ACHN (cell line): ENCODE data around the gene NPAS3.

ENCODE experiments used
- DNase-seq: peaks from one replicate; pipeline ENCODE4 v3.0.0-alpha.2; 2015
- in situ Hi-C: cut with HindIII; loops from 2 replicates; pipeline ENCODE4 v1.10.0; 2017; ENCODE audit warnings: low sequenced_read_pairs, low pct_ligation_motif_present, low pct_unique_long_range_greater_than_20kb

Gene NPAS3

DNA sequence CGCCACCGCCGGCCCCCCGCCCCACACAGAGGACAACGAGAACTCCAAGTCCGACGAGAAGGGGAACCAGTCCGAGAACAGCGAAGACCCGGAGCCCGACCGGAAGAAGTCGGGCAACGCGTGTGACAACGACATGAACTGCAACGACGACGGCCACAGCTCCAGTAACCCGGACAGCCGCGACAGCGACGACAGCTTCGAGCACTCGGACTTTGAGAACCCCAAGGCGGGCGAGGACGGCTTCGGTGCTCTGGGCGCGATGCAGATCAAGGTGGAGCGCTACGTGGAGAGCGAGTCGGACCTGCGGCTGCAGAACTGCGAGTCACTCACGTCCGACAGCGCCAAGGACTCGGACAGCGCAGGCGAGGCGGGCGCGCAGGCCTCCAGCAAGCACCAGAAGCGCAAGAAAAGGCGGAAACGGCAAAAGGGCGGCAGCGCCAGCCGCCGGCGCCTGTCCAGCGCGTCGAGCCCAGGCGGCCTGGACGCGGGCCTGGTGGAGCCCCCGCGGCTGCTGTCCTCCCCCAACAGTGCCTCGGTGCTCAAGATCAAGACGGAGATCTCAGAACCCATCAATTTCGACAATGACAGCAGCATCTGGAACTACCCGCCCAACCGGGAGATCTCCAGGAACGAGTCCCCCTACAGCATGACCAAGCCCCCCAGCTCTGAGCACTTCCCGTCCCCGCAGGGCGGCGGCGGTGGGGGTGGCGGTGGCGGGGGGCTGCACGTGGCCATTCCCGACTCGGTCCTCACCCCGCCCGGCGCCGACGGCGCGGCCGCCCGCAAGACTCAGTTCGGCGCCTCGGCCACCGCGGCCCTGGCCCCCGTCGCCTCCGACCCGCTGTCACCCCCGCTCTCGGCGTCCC lies 861.3 kb downstream of the NPAS3 start:
- DNase-seq: no peak
- in situ Hi-C loops: no loop called here

DNA sequence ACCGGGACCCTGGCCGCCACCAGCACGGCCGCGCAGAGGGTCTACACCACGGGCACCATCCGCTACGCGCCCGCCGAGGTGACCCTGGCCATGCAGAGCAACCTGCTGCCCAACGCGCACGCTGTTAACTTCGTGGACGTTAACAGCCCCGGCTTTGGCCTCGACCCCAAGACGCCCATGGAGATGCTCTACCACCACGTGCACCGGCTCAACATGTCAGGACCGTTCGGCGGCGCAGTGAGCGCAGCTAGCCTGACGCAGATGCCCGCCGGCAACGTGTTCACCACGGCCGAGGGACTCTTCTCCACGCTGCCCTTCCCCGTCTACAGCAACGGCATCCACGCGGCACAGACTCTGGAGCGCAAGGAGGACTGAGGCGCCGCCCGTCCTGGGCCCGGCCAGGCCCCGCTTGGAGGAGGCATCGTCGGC lies 862.1 kb downstream of the NPAS3 start:
- in situ Hi-C loops: no loop called here
- no peak for DNase-seq

DNA sequence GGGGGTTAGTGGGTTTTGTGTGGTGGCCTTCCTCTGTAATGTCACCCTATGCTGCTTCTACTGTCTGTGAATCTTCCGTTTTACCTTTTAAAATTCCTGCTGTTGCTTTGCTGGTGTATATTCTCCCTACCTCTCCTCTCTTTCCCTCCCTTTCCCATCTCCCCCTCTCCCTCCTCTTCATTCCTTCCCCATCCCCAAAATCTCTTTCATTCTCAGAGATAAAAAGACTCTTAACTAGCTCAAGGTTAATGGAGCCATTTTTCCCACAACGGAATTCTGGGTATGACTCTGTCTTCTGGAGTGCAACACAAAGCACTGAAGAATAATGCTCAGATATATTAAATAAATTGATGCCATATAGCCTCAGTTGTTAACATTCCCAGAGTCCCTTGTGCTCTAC lies 864.1 kb downstream of the NPAS3 start:
- DNase-seq: no peak
- in situ Hi-C loops: no loop called here

DNA sequence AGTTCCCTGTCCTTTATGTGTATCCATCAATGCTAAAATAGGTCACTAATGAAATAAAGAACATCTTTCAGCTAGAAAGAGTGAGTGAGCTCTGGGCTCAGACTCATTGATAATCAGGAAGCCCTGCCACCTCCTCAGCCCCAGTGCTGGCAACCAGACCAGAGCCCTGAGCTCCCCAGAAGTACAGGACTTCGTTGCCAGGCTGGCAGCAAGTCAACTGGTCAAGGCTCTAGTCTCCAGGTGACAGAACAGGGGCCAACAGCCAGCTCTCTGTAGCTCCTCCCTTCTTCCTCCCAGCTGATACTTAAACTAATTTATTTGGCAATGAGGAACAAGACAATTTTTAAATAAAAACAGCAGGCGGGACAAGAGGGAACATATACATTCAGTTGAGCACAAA lies 866.9 kb downstream of the NPAS3 start:
- in situ Hi-C loops: no loop called here
- DNase-seq: no peak

DNA sequence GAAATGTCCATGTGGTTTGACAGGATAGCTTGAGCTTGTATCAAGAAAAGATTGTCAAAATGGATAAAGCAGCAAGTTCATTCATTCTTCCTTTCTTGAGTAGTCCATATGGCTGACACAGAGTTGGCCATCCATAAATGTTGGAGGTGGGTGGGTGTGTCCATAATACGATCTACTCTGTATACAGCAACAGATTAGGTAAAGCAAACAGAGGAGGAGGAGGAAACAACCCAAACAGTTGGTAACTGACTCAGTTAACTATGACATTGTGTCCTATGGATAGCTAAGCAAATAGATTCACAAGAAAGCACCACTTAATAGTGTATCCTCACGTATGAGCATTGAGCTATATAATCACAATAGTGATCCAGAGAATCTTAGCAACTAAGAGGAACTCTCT lies 868.2 kb downstream of the NPAS3 start:
- in situ Hi-C loops: no loop called here
- DNase-seq: no peak

DNA sequence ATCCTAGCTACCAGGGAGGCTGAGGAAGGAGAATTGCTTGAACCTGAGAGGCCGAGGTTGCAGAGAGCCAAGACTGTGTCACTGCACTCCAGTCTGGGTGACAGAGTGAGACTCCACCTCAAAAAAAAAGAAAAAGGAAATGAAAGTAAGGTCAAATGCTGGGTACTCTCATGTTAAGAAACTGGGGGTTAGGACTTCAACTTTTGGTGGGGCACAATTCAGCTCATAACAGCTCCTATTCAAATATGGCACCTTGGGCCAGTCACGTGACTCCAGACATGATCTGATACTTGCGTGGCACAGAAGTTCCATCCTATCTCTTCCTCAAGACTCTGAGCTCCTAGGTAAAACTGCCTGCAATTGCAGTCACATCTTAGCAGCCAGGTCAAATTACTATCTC lies 869.5 kb downstream of the NPAS3 start:
- no peak for DNase-seq
- in situ Hi-C loops: no loop called here

DNA sequence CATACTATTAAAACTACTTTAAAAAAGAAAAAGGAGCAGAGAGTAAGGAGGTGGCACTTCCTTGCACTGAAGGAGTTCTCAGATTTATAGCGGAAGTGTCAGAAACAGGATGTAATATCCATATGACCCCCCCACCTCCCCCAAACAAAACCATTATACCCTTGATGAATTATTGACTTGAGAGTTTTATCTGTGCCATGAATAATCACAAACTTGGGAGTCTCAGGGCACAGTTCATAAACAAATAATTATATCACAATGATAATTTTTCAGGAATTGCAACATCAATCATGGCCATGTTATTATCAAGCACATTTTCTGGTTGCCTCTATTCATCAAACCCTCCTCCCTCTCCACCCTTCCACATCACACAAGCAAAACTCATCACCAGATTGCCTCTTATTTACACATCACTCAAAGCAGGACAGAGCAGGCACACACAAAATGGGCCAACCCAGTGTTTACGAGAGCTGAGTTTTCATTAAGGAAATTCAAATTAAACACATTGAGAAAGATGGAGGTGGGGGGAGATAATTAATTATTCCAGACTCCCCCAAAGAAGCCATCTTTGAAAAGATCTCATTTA lies 870.8 kb downstream of the NPAS3 start:
- no peak for DNase-seq
- in situ Hi-C loops: no loop called here

DNA sequence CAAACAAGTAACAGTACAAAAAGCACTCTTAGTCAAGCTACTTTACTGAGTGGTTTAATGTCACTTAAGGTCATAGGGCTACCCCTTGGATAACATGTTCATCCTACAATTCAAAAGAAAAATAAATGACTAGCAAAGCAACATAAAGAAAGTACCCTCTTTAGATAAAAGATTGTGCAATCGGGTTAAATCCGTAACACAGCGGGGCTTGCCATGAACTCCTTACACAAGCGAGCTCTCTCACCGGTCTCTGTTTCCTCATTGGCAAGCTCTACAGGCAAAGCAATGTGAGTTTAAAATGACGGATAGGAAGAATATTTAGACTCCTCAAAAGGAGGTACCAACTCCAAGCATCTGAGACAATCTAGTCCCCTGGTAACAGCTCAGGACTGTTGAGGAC lies 871.6 kb downstream of the NPAS3 start:
- DNase-seq: no peak
- in situ Hi-C loops: no loop called here

DNA sequence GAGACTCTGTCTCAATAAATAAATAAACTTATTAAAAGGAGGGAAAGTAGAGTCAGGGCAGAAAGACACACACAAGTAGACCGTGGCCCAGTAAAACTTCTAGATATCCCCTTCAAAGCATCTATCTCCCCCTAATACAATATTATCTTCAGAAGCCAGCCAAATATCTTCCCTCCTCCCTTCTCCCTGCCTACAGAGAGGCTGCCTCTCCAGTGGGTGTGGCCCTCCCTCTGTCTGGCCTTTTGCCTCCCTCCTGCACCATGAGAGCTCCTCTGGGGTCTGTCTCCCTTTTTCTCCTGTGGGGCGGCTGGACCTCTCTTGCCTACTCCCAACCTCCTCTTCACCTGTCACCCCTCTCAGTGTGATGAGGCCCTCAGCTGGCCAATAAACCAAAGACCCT lies 873.0 kb downstream of the NPAS3 start:
- in situ Hi-C loops: no loop called here
- DNase-seq: no peak

DNA sequence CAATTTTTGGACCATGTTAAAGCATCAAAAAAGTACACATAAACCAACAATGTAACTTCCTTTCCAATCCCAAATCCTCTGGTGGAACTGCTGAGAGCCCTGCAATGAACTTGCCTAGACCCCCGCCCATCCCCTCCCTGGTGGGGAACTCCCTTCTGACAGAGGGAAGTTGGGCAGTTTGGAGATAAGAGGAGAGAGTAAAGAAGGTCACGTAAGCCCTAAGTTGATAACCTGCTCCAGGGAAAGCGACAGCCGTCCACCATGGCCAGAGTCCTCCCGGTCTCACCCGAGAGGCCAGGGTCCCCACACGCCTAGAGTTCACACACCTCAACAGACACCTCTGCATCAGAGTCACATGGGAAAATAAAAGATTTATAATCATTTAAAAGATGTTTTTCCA lies 873.5 kb downstream of the NPAS3 start:
- DNase-seq: no peak
- in situ Hi-C loops: no loop called here

DNA sequence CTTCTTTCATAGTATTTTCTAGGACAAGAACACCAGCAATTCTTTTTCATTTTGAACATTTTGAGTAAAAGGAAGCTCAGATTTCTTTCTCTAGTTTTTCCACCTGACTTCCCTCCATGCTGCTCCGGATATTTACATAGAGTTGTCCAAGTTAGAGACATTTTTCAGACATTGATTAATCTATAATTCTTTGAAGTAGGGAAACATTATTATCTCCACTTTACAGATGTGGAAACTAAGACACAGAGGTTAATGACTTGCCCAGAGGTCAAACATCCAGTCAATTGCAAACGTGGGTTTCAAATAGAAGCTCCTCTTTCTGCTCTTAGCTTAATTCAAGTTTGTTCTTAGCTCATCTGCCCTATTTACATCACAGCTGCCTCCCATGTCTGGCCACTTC lies 873.9 kb downstream of the NPAS3 start:
- DNase-seq: no peak
- in situ Hi-C loops: no loop called here

DNA sequence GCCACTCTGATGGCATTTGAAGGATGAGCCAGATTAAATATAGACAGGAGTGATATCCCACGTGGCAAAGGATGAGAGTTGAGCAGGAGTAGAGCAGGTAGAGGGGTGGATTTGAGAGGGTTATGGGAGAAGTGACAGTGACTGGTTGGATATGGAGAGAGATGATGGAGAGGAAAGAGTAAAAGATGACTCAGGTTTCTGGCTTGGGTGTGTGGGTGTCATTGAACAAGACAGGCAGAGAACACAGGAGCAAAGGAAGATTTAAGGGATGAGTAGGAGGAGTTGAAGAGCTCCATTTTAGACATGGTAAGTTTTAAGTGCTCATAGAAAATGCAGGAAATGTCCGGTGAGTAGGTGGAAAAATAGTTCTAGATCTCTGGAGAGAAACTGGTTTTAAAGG lies 875.3 kb downstream of the NPAS3 start:
- no peak for DNase-seq
- in situ Hi-C loops: no loop called here

DNA sequence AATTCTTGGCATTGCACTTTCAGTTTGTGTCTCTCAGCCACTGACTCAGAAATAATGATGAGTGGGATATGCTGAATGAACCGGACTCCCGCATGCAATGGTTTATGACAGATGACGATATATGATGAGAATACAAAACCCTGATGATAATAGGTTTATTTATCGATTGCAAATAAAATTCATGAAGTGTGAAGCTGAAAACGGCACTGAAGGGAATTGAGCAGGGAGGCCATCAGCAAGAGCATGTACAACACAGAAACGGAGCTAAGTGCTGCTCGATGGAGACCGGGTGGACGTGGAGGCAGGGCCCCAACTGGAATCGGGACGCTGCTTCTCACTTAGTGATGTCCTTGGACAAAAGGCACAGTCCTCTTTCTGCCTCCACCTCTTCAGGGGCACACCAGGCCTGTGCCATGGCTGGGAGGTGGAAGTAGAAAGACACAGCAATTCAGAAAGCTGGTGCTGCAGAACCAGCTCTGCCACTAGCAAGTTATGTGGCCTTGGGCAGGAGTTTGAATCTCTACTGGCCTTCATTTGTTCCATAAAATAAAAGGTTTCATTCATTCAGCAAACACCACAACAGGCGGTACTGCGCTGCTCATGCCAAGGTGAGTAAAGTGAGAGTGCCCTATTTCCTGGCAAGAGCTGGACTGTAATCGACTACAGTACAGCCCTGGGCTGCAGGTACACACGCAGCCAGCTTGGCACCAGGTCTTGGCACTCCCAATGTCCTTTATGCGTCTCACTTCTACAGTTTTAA lies 895.2 kb downstream of the NPAS3 start:
- no peak for DNase-seq
- in situ Hi-C loops: no loop called here

DNA sequence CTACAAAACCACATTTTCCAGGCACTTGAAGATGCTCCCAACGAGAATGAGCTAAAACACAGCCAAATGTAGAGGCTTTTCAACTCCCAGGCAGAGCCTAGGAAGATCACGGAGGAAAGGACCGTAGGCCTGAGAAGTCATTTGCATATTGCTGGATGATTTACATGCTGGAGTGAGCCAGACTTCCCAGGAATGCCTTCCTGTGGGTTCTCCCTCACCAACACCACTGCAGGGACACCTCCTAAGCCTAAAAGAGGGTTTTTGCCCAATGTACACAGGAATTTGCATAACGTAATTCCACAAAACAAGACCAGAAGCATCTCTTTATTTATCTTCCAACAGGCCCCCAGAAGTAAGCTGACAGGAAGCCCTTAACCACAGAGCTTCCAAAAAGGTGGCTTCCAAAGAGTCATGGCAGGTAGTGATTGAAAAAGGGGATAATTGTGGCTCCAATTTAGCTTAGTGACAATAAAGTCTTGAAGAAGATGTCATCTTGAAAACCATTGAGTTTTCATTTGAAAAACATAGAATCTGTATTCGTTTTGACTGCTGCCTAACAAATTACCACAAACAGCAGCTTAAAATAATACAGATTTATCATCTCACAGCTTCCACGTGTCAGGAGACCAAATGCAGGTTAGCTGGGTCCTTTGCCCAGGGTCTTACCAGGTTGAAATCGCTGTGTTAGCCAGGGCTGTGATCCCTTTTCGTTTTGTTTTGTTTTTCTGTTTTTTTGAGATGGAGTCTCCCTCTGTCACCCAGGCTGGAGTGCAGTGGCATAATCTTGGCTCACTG lies 896.0 kb downstream of the NPAS3 start:
- in situ Hi-C loops: no loop called here

DNA sequence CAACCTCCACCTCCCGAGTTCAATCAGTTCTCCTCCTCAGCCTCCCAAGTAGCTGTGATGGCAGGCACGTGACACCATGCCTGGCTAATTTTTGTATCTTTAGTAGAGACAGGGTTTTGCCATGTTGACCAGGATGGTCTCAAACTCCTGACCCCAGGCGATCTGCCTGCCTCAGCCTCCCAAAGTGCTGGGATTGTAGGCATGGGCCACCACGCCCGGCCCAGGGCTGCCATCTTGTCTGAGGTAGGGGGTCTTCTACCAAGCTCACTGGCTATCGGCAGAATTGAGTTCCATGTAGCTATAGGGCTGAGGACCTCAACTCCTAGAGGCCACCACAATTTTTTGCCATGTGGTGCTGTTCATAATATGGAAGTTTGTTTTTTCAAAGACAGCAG lies 896.6 kb downstream of the NPAS3 start:
- DNase-seq: no peak
- in situ Hi-C loops: no loop called here

More for the DNA sequence above, 896.0 kb downstream of the NPAS3 start:
- DNase-seq: no peak

DNA sequence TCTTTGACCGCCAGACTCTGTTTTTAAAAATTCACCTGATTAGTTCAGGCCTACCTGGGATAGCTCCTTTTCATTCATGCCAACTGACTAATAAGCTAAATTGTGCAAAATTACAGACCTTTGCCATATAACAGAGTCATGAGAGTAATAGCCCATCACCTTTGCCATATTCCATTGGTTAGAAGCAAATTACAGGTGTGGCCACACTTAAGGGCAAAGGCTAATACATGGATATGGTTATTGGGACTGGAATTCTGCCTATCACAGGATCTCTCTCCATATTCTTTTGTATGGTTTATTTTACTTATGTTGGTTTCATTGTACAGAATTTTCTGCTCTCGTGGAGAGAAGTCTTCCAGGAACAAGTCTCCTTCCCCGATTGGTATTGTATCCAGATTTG lies 897.0 kb downstream of the NPAS3 start:
- in situ Hi-C loops: no loop called here
- DNase-seq: no peak

DNA sequence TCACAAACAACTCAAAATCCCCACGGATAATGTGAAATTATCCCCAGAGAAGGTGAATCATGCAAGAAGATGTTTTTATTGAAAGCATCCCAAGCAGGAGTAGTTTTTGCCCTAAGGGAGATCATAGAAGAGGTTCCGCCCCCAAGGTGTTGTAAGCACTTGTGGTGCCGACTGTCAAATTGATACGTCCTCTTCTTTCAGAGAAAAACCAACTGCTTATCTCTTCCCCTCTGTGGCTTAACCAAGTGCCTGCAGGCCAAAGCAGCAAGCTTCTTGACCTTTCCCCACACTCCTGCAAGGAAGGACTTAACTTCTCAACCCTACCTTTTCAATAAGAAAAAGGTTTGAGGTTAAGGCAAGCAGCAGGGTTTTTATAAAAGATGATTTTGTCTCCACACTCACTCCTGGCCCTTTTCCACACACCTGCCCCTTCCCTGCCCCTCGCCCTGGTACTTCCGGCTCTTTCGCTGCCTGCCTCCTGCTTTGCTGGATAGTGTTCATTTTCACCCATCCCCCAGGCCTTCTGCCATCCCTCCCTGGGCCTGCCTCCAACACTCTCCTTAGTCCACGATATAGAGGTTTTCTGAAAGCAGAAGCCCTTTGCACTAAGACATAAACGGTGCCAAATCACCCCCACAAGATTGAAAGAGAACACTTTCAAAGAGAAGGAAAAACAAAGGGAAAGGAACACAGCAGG lies 897.7 kb downstream of the NPAS3 start:
- in situ Hi-C loops: no loop called here
- DNase-seq: no peak

DNA sequence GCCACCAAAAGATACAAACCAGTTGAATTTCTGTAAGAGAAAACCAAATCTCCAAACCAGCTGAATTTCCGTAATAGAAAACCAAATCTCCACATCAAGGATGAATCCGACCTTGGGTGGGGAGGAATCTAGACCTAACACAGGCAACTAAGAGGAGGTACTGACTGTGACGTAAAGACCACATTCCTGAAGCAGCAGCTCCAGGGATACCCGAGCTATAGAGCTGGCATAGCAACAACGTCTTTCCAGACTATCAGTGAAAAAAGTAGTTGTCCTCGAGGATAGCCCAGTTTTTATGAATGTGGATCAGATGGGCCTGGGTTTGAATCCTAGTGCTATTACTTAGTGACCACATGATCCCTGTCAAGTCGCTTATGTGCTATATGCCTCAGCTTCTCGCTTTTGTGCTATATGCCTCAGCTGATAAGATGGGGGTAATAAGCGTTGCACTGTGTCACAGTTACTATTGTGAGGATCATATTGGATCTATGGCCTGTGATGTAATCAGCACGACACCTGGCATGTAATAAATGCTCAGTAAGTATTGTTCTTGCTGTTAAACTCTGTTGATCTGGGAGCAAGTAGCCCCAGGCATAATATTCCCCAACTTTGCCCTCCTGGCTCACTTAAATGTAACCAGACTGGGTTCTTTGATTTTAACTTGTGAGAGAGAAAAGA lies 898.4 kb downstream of the NPAS3 start:
- DNase-seq: no peak
- in situ Hi-C loops: no loop called here
